IMR-90 (cell line): ENCODE data around the gene LAG3. TPM values are rescaled to one million over a fixed set of nuclear protein-coding genes. Genes with fewer than 3 reads are reported as not detected.

ENCODE experiments used
- RFX5 ChIP-seq: IDR thresholded peaks from 2 replicates; pipeline ENCODE4 v1.8.0; 2012; ENCODE audit warnings: low read depth, mild to moderate bottlenecking, low read length, moderate library complexity
- polyA plus RNA-seq, 3 experiments: library from polyadenylated mRNA; depleted of rRNA; stranded (reverse); fragments of >200 nt; gene quantifications; 2 replicates each; pipeline ENCODE4 v1.2.3, GENCODE V29; 2012; ENCODE audit warnings: low replicate concordance in 1 of 3
- total RNA-seq: library from RNA; depleted of rRNA; stranded (reverse); fragments of >200 nt; gene quantifications from 2 replicates; pipeline ENCODE4 v1.2.3, GENCODE V29; 2012
- TF ChIP-seq, protein P1 (sequence below): fragments of 150-350 bp; IDR thresholded peaks from 2 replicates; pipeline ENCODE4 v1.6.1; 2017; ENCODE audit warnings: mild to moderate bottlenecking, antibody characterized with exemption, low read length, low read depth

LAG3 gene
- total and polyA plus RNA-seq, 2 of the 4 experiments (the other 2 are of a cell fraction) = 0.41 TPM; not detected in 1

DNA sequence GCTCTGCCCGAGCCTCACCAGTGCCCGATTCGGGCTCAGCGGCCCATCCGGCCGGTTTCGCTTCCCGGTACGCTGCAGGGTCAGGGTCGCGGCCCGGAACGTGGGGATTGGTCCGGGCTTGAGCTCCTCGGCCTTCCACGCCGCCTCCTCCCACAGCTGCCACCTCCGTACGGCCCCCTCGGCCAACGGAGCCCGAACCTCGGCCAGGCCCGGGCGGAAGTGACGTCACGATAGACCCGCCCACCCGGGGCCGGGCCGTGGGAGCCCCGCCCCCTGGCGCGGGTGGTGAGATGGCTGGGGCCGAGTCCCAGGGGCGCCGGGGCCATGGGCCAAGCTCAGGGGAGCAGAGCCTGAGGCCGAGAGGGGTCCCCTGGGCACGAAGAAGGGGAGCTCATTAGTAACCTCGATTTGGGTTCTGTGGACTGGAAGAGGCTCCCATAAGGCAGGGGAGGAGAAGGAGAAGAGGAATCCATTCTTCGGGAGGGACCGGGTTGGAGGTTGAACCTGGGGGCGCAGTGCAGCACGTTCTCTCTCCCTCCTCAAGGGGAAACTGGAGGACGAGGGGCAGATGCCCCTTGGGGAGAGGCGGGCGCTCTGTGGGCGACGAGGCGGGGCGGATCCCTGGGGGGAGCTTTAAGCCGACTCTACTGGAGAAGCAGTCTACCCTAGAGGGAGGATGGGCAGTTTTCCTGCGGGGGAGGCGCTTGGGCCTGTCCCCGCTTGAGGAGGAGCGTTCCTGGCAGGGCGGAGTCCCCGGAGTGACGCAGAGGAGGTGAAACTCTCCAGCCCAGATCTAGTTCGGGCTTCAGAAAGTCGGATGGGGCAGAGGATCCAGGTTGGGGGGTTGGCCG, 19.2 kb upstream of the LAG3 start, which contains the start of gene MLF2 (continued):
- TF ChIP-seq, protein P1, sequence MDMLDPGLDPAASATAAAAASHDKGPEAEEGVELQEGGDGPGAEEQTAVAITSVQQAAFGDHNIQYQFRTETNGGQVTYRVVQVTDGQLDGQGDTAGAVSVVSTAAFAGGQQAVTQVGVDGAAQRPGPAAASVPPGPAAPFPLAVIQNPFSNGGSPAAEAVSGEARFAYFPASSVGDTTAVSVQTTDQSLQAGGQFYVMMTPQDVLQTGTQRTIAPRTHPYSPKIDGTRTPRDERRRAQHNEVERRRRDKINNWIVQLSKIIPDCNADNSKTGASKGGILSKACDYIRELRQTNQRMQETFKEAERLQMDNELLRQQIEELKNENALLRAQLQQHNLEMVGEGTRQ = no peak
- TF ChIP-seq RFX5 = no peak; the same call in 1 of the 2 replicates
